ENCODE measurements around the gene MCF2L2.
"Not testable (repeated sequence)": the region's sequence is repeated elsewhere in the genome, so short reads cannot be mapped to it uniquely, and the experiment has no call there.

MCF2L2 gene

DNA sequence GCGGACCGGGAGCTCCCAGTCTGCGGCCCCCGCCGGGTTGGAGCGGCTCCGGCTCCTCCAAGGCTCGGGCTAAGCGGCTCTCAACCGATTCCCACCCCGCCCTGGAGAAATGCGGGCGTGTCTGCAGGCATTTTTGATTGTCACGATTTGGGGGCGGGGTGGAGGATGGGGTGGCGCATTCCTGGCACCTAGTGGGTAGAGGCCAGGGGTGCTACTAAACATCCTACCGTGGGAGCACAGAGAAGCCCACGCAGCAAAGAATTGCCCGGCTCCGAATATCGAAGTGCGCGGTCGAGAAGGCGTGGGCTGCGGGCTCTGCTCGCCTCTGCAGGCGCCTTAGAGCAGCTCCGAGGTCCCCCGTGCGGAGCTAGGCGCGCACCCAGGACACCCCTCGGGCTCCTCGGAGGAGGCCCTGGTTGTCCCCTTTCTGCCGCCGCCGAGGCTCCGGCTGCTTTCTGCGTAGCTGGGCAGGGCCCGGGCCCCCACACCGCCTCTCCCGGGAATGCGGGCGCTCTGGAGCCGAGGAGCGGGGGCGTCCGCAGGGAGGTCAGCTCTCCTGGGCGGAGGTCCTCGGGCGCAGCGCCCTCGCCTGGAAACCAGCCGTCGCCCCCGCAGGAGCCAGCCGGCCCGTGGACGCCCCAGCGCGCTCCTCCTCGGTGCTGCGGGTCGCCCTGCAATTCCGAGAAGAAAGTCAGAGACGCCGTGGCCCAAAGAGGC lies 249.4 kb downstream of the MCF2L2 start:
- Histone ChIP-seq H3K9me3 (no peaks in the 10 kb centered on the region), H3K27me3 (peaks cover 66% of the 10 kb centered on the region), H3K4me1 (ENCODE audit: control insufficient read depth in 1 of 2, insufficient read depth in 1 of 2, low read depth in 1 of 2, low read length in 1 of 2) (peaks cover 16 to 17% of the 10 kb centered on the region in 2 experiments), H3K36me3 (no peaks in the 10 kb centered on the region), H3K4me3 (ENCODE audit: low read depth in 1 of 2, low read length in 1 of 2) (peak overlapping the region; percentile 40 to 59), H3K27ac (no peak overlapping the region)
- TF ChIP-seq, protein P1, sequence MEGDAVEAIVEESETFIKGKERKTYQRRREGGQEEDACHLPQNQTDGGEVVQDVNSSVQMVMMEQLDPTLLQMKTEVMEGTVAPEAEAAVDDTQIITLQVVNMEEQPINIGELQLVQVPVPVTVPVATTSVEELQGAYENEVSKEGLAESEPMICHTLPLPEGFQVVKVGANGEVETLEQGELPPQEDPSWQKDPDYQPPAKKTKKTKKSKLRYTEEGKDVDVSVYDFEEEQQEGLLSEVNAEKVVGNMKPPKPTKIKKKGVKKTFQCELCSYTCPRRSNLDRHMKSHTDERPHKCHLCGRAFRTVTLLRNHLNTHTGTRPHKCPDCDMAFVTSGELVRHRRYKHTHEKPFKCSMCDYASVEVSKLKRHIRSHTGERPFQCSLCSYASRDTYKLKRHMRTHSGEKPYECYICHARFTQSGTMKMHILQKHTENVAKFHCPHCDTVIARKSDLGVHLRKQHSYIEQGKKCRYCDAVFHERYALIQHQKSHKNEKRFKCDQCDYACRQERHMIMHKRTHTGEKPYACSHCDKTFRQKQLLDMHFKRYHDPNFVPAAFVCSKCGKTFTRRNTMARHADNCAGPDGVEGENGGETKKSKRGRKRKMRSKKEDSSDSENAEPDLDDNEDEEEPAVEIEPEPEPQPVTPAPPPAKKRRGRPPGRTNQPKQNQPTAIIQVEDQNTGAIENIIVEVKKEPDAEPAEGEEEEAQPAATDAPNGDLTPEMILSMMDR (IDR thresholded peaks at IDR 0.05) = no peak

DNA sequence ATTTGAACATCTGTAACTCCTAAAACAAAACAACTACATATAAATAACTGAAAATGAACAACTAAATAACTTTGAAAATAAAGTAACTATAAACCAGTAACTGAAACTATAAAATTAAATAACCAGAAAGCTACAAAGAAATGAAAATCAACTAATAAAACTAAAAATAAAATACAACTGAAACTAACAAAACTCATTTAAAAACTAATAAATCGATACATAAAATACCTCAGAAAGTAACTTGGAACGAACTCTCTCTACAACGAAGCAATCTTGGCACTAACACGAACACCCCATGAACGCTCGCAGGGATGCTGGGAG lies 249.9 kb downstream of the MCF2L2 start:
- peak overlapping the region; percentile 40 to 59 for H3K4me3 ChIP-seq (ENCODE audit: low read depth in 1 of 2, low read length in 1 of 2)
- H3K36me3 ChIP-seq = no peaks in the 10 kb centered on the region
- peaks cover 16 to 17% of the 10 kb centered on the region in 2 experiments for H3K4me1 ChIP-seq (ENCODE audit: control insufficient read depth in 1 of 2, insufficient read depth in 1 of 2, low read depth in 1 of 2, low read length in 1 of 2)
- no peak overlapping the region for H3K27ac ChIP-seq
- peaks cover 69% of the 10 kb centered on the region for H3K27me3 ChIP-seq
- TF ChIP-seq, protein P1 (IDR thresholded peaks at IDR 0.05) = no peak
- no peaks in the 10 kb centered on the region for H3K9me3 ChIP-seq

DNA sequence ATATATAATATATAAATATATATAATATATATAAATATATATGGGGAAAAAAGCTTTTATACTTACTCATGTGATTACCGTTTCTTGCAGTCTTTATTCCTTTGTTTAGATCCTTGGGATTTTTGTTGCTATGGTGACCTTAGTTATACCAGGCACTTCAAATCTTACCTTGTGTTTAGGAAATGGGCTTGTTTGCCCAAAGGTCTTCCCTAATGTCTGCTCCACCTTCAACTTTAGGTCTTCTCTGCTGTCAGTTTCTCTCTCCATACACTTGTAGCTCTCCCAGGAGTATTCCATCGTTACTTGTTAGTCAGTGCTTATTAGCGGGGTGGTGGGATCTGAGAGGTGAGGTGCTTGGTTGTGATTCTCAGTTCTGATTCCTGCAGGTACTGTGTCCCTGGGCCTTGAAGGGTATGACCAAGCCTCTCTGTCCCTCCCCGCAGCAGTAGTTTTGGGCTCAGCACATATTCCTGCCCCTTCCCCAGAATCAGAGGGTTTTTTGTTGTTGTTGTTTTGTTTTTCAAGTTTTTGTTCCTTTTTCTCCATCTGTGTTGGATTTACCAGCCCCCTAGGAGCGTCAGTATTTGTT lies 256.3 kb downstream of the MCF2L2 start:
- Histone ChIP-seq H3K27ac (no peak overlapping the region), H3K9me3 (no peaks in the 10 kb centered on the region), H3K4me1 (ENCODE audit: control insufficient read depth in 1 of 2, insufficient read depth in 1 of 2, low read depth in 1 of 2, low read length in 1 of 2) (no peaks in the 10 kb centered on the region), H3K27me3 (peaks cover 29% of the 10 kb centered on the region), H3K36me3 (no peaks in the 10 kb centered on the region), H3K4me3 (ENCODE audit: low read depth in 1 of 2, low read length in 1 of 2) (no peak overlapping the region)
- TF ChIP-seq, protein P1 (IDR thresholded peaks at IDR 0.05) = no peak

DNA sequence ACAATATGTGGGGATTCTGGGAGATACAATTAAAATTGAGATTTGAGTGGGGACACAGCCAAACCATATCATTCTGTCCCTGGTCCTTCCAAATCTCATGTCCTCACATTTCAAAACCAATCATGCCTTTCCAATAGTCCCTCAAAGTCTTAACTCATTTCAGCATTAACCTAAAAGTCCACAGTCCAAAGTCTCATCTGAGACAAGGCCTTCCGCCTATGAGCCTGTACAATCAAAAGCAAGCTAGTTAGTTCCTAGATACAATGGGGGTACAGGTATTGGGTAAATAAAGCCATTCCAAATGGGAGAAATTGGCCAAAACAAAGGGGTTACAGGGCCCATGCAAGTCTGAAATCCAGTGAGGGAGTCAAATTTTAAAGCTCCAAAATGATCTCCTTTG lies 260.4 kb downstream of the MCF2L2 start:
- not testable (repeated sequence) for H3K4me3 ChIP-seq (ENCODE audit: low read depth in 1 of 2, low read length in 1 of 2); H3K27ac ChIP-seq; H3K4me1 ChIP-seq (ENCODE audit: control insufficient read depth in 1 of 2, insufficient read depth in 1 of 2, low read depth in 1 of 2, low read length in 1 of 2); H3K9me3 ChIP-seq; H3K36me3 ChIP-seq
- H3K27me3 ChIP-seq = peaks cover 22% of the 10 kb centered on the region

DNA sequence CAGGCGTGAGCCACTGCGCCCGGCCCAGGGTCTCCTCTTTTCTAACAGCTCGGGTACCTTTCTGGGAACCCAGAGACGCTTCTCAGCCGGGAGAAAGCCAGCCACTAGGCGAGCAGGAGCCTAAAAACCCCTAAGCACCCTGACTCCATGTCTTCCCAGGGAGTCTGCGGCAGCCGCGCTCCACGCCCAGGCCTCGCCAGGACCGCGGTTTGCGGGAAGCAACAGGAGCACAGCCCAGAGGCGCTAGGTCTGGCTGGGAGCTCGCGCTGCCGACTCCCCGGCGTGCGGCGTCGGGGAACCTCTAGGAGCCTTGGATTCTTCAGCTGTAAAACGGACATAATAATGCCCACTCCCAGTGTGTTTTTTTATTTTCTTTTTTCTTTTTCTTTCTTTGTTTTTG lies 264.9 kb downstream of the MCF2L2 start:
- H3K4me3 ChIP-seq (ENCODE audit: low read depth in 1 of 2, low read length in 1 of 2) = no peak overlapping the region
- no peaks in the 10 kb centered on the region for H3K9me3 ChIP-seq
- no peak overlapping the region for H3K27ac ChIP-seq
- TF ChIP-seq, protein P1 (IDR thresholded peaks at IDR 0.05) = no peak
- peaks cover 10 to 13% of the 10 kb centered on the region in 2 experiments for H3K4me1 ChIP-seq (ENCODE audit: control insufficient read depth in 1 of 2, insufficient read depth in 1 of 2, low read depth in 1 of 2, low read length in 1 of 2)
- peaks cover 47% of the 10 kb centered on the region for H3K27me3 ChIP-seq
- no peaks in the 10 kb centered on the region for H3K36me3 ChIP-seq

DNA sequence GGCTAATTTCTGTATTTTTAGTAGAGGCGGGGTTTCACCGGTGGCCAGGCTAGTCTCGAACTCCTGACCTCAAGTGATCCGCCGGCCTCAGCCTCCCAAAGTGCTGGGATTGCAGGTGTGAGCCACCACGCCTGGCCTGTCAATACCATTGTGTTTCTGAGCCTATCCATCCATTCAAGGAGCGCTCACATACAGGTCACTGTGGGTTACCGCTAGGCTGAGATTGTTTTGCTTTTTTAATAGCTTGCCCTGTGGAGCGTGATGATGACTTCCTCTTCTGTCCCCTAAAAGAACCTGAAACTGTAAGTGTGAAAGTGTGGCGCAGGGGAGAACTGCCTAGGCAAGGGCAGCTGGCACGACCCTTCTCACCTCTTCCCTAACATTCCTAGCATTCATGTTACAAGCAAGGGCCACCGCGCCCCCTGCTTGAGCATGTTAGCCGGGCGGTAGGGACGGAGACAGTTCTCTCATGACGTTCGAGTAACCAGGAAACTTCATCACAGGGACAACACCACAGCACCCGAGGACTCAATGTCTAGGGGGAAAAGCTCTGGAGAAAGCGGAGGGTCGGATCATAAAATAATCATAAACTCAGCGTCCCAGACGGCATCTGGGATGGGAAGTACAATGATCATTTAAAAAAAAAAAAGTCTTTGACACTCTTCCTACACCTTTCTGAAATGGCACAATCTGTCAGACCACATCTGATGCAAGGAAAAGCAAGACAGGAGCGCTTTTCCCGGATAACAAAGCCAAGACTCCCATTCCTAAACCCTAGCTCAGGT lies 266.7 kb downstream of the MCF2L2 start:
- Histone ChIP-seq H3K27ac (no peak overlapping the region), H3K4me1 (ENCODE audit: control insufficient read depth in 1 of 2, insufficient read depth in 1 of 2, low read depth in 1 of 2, low read length in 1 of 2) (peaks cover 10 to 13% of the 10 kb centered on the region in 2 experiments)

More for the DNA sequence above, 266.7 kb downstream of the MCF2L2 start:
- Histone ChIP-seq H3K36me3 (no peaks in the 10 kb centered on the region), H3K27me3 (peaks cover 47% of the 10 kb centered on the region), H3K9me3 (no peaks in the 10 kb centered on the region), H3K4me3 (ENCODE audit: low read depth in 1 of 2, low read length in 1 of 2) (peak overlapping the region; percentile 61 to 74)
- TF ChIP-seq, protein P1 (IDR thresholded peaks at IDR 0.05) = no peak
